HUES6 (cell line): Measurements from ENCODE around the gene NUP210.

Experiments
- H3K27ac ChIP-seq: 2 replicates; pipeline ENCODE4 v1.7.0; 2013; ENCODE audit warnings: low read depth, mild to moderate bottlenecking, low read length, inconsistent platforms
- H3K27me3 ChIP-seq: 2 replicates; pipeline ENCODE4 v1.6.1; 2013; ENCODE audit warnings: low read length; ENCODE audit not compliant: control insufficient read depth, insufficient read depth
- H3K36me3 ChIP-seq: 2 replicates; pipeline ENCODE4 v1.6.1; 2013; ENCODE audit warnings: low read length; ENCODE audit not compliant: control insufficient read depth, insufficient read depth
- H3K4me1 ChIP-seq: 2 replicates; pipeline ENCODE4 v1.6.1; 2013; ENCODE audit warnings: low read length; ENCODE audit not compliant: control insufficient read depth, insufficient read depth
- H3K4me3 ChIP-seq: 2 replicates; pipeline ENCODE4 v1.5.1; 2013; ENCODE audit warnings: low read depth, low read length
- H3K9ac ChIP-seq: one replicate; pipeline ENCODE4 v1.6.1; 2013; ENCODE audit warnings: mild to moderate bottlenecking, low read length
- H3K9me3 ChIP-seq: 2 replicates; pipeline ENCODE4 v1.6.1; 2013; ENCODE audit warnings: low read depth, low read length; ENCODE audit not compliant: control insufficient read depth, insufficient read depth

NUP210 gene

GRCh38 chr3:13277196-13277813 is 142.8 kb downstream of the NUP210 start:
- peaks cover 18% of the 10 kb centered on the region for H3K27me3 ChIP-seq
- H3K9me3 ChIP-seq: no peaks in the 10 kb centered on the region
- no peak overlapping the region for H3K27ac ChIP-seq
- no peak overlapping the region for H3K4me3 ChIP-seq
- H3K9ac ChIP-seq: no peak overlapping the region
- H3K36me3 ChIP-seq: no peaks in the 10 kb centered on the region
- H3K4me1 ChIP-seq: peaks cover 26% of the 10 kb centered on the region

DNA sequence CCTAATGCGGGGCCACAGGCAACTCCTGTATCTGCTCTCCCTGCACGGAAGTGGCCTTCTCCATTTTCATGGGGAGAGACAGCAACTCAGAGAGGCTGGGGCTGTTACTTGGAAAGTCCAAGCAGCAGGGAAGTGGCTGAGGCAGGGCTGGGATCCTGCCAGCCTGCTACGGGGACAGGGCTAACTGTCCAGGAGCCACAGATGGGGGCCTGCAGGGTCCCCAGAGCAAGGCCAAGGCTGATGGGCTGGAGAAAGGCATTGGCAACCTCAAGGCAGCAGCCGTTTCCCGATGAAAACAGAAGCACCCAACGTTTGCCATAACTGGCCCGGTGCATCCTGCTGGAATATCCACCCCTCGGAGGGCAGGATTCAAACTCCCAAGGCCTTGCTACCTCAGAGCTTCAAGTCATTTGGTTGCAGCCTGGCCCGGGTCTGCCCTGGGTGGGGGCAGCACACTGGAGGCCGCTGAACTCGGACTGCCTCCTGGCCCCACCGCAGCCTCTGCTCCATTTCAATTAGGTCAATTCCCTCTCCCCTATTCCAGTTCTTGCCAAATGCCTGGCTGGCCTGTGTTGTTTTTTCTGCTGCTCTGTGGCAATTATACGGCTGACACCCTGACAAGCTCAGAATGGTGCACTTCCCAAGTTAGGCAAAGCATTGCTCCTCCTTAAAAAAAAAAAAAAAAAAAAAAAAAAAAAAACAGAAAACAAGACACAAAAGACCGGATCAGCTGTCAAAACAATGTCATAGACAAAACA is 143.5 kb downstream of the NUP210 start:
- Histone ChIP-seq H3K36me3 (no peaks in the 10 kb centered on the region), H3K4me3 (no peak overlapping the region), H3K27me3 (peaks cover 11% of the 10 kb centered on the region), H3K27ac (no peak overlapping the region), H3K4me1 (peaks cover 22% of the 10 kb centered on the region; the same call in 1 of the 2 replicates), H3K9me3 (no peaks in the 10 kb centered on the region), H3K9ac (no peak overlapping the region)

DNA sequence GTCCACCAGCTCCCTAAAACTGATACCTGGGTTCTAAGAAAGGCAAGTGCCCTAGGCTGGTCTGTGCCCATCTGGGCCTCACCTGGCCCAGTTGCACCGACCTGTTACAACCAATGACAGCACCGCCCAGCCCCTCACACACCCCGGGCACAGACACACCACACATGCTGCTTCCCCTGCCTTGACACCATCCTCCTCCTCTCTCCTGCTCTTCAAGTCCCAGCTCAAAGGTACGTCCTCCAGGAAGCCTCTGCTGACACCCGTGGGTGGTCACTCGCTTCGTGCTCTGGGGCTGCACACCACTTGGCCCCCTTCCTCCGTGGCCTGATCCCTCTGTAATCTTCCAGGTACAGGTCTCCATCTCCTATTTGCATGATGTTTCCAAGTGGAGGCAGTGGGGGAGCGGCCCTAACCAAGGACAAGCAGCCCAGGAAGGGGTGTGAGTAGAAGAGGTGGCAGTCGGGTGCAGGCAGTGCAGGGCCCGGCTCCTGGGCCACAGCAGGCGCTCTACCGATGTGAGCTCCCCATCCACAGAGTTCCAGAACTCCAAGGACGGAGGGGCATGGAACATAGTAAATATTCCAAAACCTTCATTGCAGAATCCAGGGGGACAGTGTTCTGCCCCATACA is 144.6 kb downstream of the NUP210 start:
- Histone ChIP-seq H3K9ac (no peak overlapping the region), H3K27me3 (peaks cover under 1% of the 10 kb centered on the region; the same call in 1 of the 2 replicates), H3K36me3 (no peaks in the 10 kb centered on the region), H3K4me1 (peaks cover 12% of the 10 kb centered on the region; the same call in 1 of the 2 replicates), H3K9me3 (no peaks in the 10 kb centered on the region), H3K4me3 (no peak overlapping the region), H3K27ac (no peak overlapping the region)

DNA sequence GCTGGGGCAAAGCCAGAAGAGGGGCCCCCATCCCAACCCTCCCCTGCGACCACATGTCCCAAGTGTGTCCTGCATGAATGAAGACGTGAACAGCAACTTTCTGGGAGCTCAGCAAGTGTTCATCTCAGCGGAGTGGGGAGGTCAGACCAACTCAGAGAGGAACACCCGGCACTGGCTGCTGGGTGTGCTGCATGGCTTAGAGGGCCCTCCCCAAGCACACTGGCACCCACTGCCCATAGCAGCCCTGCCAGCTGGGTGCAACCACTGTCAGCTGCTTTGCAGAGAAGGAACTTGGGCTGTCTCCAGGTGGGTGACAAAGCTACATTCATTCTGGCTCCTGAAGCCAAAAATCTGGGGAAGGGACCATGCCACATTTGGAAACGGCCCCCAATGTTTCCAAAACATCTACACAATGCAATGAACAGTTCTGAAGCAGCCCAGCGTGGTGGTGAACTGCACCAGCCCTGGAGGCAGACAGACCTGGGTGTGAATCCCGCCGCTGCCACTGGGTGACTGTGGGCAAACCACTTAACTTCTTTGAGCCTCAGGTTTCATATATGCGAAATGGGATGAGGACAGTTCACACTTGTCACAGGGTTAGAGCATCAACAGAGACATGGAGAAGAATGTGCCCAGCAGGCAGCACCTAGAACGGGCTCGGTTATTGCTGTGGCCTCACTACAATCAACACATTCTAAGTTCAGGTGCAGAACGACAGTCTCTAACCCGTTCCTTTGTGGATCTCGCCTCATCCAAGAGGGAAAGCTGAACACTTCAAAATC is 145.4 kb downstream of the NUP210 start:
- peaks cover 12% of the 10 kb centered on the region; the same call in 1 of the 2 replicates for H3K4me1 ChIP-seq
- no peaks in the 10 kb centered on the region for H3K36me3 ChIP-seq
- no peak overlapping the region for H3K27ac ChIP-seq
- H3K9ac ChIP-seq: no peak overlapping the region
- H3K4me3 ChIP-seq: no peak overlapping the region
- peaks cover 2% of the 10 kb centered on the region; the same call in 1 of the 2 replicates for H3K9me3 ChIP-seq
- no peaks in the 10 kb centered on the region for H3K27me3 ChIP-seq

- Histone ChIP-seq H3K27me3 (no peaks in the 10 kb centered on the region), H3K36me3 (no peaks in the 10 kb centered on the region), H3K9me3 (peaks cover 5% of the 10 kb centered on the region)
Measured at GRCh38 chr3:13274125-13274524, 146.0 kb downstream of the NUP210 start.

GRCh38 chr3:13273604-13274105 is 146.5 kb downstream of the NUP210 start:
- Histone ChIP-seq H3K4me3 (no peak overlapping the region), H3K36me3 (no peaks in the 10 kb centered on the region), H3K27me3 (no peaks in the 10 kb centered on the region), H3K4me1 (peaks cover 15% of the 10 kb centered on the region; the same call in 1 of the 2 replicates), H3K27ac (no peak overlapping the region), H3K9me3 (peaks cover 5% of the 10 kb centered on the region), H3K9ac (no peak overlapping the region)

More at GRCh38 chr3:13274125-13274524, 146.0 kb downstream of the NUP210 start:
- H3K27ac ChIP-seq: no peak overlapping the region
- H3K4me1 ChIP-seq: peaks cover 12% of the 10 kb centered on the region; the same call in 1 of the 2 replicates
- no peak overlapping the region for H3K9ac ChIP-seq
- H3K4me3 ChIP-seq: no peak overlapping the region

DNA sequence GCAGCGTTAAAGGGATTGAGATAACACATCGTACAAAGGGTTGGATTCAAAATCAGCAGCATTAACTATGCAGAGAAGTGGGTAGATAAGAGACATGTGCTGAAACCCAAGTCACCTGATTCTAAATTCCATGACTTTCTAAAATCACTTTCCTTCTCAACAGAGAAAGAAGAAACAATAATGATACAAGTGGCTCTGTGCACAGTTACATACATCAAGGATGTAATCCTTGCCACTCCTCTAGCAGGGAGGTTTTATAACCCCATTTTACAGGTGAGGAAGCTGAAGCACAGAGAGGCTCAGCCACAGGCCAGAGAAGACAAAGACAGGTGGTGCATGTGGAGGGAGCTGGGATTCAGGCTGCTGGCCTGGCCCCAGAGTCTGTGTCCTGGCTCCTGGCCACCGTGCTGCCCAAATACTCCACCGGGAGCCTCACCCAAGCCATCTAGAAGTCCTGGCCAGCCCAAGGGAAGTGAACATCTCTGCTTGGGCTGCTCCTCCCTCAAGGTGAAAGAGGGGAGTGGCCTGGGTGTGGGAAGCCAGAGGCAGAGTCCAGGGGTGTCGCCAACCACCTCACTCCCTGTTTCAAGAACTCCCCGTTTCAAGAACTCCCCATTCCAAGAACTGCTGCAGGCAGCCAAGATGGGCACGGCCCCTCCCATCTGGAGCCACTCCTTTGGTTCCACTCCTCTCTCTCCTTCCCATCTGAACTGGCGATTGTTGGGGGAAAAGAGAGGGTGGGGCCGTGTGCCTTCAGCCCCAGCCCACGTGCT is 147.1 kb downstream of the NUP210 start:
- H3K9me3 ChIP-seq: peaks cover 5% of the 10 kb centered on the region
- no peak overlapping the region for H3K4me3 ChIP-seq
- peaks cover 15% of the 10 kb centered on the region; the same call in 1 of the 2 replicates for H3K4me1 ChIP-seq
- no peak overlapping the region for H3K9ac ChIP-seq
- no peaks in the 10 kb centered on the region for H3K36me3 ChIP-seq
- H3K27ac ChIP-seq: no peak overlapping the region
- no peaks in the 10 kb centered on the region for H3K27me3 ChIP-seq

GRCh38 chr3:13269711-13270378 is 150.3 kb downstream of the NUP210 start:
- no peaks in the 10 kb centered on the region for H3K27me3 ChIP-seq

DNA sequence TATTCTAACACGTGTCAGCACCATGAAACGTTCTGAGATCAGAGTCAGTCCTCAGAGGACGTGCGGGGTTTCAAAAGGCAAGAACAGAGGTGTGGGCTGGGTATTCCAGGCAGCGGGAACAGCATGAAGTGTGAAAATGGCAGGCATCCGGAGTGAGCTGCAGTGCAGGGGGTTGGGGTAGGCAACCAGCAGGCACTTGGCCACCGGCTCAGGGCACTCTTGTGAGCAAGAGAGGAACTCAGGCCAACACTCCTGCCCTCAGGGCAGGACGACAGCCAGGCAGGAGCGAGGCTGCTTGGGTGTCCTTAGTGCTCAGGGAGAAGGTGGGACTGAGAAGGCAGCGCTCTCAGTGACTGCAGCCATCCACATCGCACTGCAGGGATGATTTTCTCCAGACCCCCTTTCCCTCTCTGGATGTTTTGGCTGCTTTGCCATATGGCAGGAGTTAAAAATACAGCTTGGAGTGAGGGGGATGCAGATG is 151.1 kb downstream of the NUP210 start:
- H3K4me3 ChIP-seq: no peak overlapping the region
- H3K36me3 ChIP-seq: no peaks in the 10 kb centered on the region
- no peak overlapping the region for H3K9ac ChIP-seq
- H3K4me1 ChIP-seq: peaks cover 3% of the 10 kb centered on the region; the same call in 1 of the 2 replicates
- peaks cover 8% of the 10 kb centered on the region for H3K9me3 ChIP-seq
- H3K27ac ChIP-seq: no peak overlapping the region
- no peaks in the 10 kb centered on the region for H3K27me3 ChIP-seq

More at GRCh38 chr3:13269711-13270378, 150.3 kb downstream of the NUP210 start:
- Histone ChIP-seq H3K4me3 (no peak overlapping the region), H3K4me1 (peaks cover 3% of the 10 kb centered on the region; the same call in 1 of the 2 replicates), H3K27ac (no peak overlapping the region), H3K9me3 (peaks cover 8% of the 10 kb centered on the region), H3K9ac (no peak overlapping the region), H3K36me3 (no peaks in the 10 kb centered on the region)
